SK-N-MC (cell line): Measurements from ENCODE around the gene CFAP141.

Source experiments
- EZH2 ChIP-seq: fragments of 200-600 bp; sonication (generic); IDR thresholded peaks from one replicate; pipeline ENCODE4 v1.6.1; 2017; ENCODE audit warnings: antibody characterized with exemption
- FOXP2 ChIP-seq: optimal IDR thresholded peaks from 2 replicates; pipeline ENCODE3; 2011; ENCODE audit warnings: mild to moderate bottlenecking, moderate library complexity; ENCODE audit not compliant: insufficient read depth; ENCODE audit errors: extremely low read length, control extremely low read depth
- POLR2AphosphoS5 ChIP-seq: IDR thresholded peaks from 2 replicates; pipeline ENCODE4 v1.6.1; 2012; ENCODE audit warnings: mild to moderate bottlenecking, low read depth, low read length, borderline replicate concordance

DNA sequence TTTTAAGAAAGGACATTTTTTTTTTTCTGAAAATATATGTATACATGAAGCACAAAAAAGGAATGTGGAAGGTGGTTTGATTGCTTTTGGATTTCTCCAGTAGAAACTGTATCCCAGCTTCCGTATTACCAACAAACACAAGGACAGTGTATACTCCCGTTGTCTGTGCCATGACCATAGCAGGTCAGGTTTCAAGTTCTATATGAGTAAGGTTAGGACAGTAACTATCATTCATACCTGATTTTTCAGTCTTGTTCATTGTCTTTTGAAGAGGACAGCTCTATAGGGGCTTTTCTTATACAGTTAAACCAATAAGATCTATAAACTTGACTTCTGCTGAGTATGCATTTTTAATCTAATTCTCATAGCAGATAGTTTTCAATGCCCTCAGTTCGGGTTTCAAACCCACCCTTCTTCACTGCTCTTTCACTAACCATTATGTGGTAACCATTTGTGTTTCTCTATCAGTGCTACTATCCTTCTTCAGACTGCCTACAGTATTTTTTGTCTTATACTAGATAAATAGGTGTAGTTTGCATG, 34.2 kb upstream of the CFAP141 start:
- TF ChIP-seq POLR2AphosphoS5, result no peak
- no peak for TF ChIP-seq EZH2
- TF ChIP-seq FOXP2, result no peak
